Iris pigment epithelial cell (primary cell): ENCODE measurements around the gene SPINK4.

Source experiments
- DNase-seq: peaks from one replicate; pipeline ENCODE4 v3.0.0-alpha.2; 2011; ENCODE audit warnings: low read depth

SPINK4 gene

DNA sequence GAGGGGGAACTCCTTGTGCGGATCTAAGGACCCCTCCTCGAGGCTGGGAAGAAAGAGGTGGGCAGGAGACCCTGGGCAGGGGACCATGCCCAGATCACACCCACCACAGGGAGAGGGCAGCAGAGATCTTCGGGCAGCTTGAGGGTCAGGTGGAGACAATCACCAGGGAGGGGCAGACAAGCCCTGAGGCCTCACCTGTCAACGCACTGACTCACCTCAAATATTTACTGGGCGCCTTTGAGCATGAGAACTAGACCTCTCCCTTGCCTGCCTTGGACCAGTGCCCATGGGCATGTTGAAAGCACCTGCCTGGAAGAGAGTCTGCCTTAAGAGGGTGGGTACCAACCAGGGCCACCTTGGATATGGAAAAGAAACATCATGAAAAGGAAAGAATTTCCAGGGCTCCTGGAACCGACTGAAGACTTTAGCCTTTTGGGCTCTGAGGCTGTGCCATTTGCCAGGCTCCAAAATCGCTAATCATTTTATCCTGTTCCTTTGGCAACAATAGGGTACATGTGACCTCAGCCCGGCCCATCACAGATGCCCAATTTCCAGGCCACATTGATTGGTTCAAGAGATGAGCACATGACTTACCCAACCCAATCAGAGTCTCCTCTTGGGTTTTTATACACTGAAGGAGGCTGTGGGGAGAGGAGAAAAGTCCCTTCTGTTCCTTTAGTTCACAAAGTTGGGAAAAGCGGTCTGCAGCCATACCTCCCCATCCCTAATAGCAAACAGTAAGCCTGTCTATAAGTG, 10.4 kb upstream of the SPINK4 start:
- DNase-seq, result no peak

GRCh38 chr9:33230756-33231622, 9.0 kb upstream of the SPINK4 start:
- DNase-seq, result no peak

DNA sequence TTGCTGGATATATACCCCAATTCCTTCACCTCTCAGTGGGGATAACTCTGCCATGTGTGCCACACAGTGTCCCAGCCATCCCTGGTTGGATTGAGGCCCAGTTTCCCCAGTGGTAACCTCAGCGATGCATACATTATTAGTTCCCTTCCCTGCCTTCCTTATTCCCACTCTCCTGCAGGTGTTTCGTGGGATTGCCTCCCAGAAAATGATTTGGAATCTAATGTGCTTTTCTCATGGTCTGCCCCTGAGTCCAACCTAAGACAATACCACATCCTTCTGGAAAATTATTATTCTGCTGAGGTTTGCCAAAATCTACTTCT, 8.4 kb upstream of the SPINK4 start:
- DNase-seq, result no peak

DNA sequence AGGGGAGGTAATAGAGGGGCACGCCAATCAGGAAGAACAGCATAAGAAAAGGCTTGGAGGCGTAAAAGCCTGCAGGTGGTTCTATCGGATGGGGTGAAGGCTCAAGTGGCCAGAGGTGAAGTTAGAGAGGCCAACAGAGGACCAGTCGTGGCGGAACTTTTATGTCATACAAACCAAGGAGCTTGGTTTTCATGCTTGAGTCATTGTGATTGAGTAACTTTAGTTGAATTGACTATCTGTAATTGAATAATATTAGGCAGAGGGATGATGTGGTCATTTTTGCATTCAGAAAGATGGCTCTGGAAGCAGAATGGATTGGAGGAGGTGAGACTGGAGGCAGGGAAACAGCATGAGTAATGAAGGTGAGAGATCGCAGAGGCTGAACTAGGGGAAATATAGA, 7.2 kb upstream of the SPINK4 start:
- DNase-seq, result no peak

- peak; percentile 95 for DNase-seq
Observed at GRCh38 chr9:33233626-33234342, 6.2 kb upstream of the SPINK4 start.

DNA sequence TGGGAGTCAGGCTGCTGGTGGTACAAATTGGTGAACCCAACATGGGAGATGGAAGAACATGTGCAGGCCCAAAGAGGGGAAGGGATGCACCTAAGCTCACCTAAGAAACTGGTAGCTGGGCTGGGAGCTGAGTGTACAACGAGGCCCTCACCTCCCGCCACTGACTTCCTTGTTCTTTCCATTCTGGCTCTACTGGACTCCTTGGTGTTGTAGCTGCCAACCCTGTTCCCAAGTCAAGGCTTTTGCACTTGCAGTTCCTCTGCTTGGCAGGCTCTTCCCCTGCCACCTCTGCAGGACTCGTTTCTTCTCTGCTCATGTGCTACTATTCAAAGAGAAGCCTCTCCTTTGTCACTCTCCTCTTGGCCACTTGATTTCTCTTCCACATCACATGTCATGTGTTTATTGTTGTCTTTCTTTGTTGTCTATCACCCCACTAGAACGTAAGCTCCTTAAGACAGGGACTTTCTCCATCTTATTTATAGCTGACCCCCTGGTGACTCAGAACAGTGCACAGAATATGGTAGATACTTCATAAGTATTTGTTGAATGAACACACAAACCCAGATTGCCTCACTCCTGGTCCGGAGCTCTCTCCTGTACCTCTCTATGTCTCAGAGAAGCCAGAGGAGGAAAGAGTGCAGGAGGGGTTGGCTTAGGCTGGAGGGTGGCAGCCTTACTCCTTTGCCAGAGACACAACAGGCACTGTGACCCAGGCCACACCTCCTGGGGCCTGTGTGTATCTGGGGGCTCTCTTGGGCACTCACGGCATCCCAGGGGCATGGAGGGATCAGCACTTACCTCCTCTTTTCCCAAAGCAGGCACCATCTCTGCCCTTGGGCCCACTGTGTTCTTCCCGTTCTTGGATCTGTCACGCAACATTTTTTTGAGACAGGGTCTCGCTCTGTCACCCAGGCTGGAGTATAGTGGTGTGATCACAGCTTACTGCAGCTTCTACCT, 5.2 kb upstream of the SPINK4 start:
- DNase-seq, result peak; percentile 76

DNA sequence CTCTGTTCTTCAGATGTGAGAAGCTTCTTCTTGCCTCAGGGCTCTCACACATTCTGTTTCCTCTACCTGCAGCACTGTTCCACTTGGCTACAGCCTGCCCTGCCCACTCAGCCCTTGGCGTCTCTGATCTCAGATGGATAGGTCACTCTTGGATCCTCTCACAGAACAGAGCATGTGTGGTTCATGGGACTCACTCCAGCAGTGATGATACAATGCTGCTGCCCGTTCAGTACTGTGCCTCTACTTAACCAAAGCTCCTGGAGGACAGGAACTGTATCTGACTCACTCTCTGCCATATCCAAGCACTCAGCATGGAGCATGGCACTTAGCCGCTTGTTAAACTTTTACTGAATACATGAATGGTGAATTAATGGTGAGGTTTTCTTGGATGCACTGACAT, 3.4 kb upstream of the SPINK4 start:
- DNase-seq, result peak; percentile 31

- no peak for DNase-seq
Observed at GRCh38 chr9:33241298-33241697, 1.3 kb downstream of the SPINK4 start.

DNA sequence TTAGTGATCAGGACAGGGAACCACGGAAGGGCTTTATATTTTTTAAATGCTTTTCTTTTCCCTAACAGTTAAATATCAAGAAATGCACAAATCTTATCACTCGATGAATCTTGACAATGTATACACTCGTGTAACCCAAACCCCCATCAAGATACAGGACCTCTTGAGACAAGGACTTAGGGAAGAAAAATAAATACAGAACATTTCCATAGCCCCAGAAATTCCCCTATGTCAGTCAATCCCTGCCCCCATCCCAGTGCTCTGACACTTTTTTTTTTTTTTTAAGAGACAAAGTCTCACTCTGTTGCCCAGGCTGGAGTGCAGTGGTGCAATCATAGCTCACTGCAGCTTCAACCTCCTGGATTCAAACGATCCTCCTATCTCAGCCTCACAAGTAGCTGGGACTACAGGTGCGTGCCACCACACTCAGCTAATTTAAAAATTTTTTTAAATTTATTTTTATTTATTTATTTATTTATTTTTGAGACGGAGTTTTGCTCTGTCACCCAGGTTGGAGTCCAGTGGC, 2.7 kb downstream of the SPINK4 start:
- no peak for DNase-seq

DNA sequence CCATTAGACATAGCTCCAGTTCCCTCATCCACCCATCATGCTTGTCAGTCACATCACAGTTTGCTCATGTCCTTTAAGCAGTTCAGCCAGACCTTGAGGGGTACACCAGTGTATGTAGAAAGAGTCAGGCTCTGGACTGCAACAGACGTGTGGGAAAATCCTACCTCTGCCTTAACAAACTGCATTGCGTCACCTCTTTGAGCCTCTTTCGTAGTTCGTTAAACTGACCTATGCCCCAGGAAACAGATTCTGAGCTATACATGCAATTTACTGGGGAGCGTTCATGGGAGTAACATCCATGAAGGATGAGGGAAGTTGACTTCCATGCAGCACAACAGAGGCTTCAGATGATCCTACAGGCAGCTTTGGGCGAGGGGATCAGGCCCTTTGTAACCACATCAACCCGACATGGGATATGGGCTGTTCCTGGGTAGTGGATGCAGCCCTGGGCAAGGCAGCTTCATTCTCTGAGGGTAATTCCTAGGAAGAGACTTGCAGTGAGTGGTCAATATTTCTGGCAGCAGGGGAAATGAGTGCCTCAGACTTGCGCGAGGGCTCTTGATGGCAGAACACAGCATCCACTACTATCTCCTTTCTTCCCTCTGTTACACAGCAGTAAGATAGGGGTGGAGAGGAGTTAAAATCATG, 4.3 kb downstream of the SPINK4 start:
- no peak for DNase-seq

DNA sequence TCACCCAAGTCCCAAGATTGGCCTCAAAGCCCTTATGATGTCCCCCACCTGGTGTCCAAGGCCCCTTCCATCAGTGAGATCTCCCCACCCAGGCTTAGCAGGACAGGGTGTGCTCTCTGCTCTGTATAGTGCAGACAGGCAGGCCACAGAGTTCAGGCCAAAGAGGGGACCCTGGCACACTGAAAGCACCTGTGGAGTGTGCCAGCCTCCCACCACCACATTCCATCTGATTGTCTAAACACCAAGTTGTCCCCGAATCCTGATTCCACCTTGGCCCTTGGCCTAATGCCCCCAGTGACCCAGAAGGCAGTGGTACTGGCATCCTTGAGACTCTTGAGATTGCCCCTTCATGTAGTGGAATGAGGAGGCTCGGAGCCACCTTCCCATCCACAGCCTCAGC, 5.4 kb downstream of the SPINK4 start:
- DNase-seq, result no peak

GRCh38 chr9:33246269-33246860, 6.4 kb downstream of the SPINK4 start:
- no peak for DNase-seq

- DNase-seq, result no peak
Observed at GRCh38 chr9:33248606-33249005, 8.6 kb downstream of the SPINK4 start.

GRCh38 chr9:33249087-33249658, 9.2 kb downstream of the SPINK4 start:
- no peak for DNase-seq

- no peak for DNase-seq
Observed at GRCh38 chr9:33249983-33250382, 10.0 kb downstream of the SPINK4 start.

DNA sequence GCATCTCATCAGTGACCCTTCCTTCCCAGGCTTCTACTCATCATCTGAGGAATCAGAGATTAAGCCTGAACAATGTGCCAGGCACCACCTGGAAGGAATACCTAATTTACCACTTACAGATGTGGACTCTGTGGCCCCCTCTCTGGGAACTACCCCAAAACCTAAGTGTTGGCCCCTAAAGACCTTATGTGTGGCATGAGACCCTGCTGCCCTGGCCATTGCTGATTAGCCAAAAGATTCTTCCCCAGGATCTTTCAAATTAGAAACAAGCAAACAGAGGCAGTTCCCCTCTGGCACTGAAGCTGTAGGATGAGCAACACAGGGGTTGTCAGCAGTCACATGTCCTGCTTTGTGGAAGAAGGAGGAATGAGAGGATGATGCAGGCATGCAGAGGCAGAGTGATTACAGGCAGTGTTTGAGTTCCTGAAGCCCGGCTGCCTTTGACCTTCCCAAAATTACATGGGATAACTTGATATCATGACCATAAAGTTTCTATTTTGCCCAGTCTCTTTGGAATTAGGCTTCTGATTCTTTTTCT, 10.6 kb downstream of the SPINK4 start:
- peak; percentile 77 for DNase-seq

DNA sequence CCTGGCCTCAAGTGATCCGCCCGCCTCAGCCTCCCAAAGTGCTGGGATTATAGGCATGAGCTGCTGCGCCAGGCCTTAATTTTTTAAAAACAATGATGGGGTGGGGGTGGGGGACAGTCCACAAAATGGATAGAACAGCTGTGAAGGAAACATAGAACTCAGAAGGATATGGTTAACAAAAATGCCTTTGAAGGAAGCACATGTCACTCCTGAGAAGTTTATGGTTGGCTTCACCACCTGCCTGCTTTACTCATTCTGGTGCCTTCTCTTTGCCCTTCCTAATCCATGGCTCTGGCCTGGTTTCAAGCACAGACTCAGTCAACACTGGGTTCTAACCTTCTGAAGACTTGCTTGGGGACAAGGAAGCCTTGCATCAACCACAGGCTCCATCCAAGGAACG, 14.2 kb downstream of the SPINK4 start:
- no peak for DNase-seq

DNA sequence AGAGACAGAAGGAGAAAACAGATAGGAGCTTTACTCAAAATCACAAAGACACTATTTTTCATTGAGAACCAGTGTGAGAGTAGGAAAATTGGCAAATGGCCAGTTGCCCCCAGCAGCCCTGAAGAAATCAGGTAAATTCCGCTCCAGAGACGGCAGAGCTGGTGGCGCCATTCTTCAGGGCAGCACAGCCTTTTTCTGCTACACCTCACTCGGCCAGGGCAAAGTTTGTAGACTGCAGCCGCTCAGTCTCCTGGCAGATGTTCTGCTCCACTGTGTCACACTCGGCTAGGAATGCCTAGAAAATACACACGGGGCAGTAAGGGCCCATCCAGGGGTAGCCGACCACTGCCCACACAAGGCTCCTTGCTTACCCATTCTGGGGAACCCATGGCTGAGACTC, 15.0 kb downstream of the SPINK4 start:
- no peak for DNase-seq

GRCh38 chr9:33255471-33255870, 15.5 kb downstream of the SPINK4 start:
- no peak for DNase-seq

DNA sequence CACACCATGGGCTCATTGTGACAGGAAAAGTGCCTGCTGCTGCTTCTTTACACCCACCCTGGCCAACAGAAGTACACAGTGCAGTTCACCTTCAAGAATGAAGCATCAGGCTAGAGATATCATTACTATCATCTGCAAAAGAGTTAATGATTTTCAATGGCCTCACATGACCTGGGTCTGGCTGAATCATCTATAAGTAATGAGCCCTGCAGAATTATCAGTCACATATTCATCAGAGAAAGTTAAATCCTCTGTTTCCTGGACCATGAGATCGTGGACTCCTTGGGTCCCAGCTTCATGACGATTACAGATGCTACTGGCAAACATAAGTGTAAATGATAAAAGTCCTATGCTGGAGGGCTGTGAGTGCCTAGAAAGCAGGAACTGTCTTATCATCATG, 16.3 kb downstream of the SPINK4 start:
- DNase-seq, result no peak
